Thyroid gland (tissue), 4 donors: ENCODE results near the gene ADARB1. TPM values are rescaled to one million over a fixed set of nuclear protein-coding genes. Genes with fewer than 3 reads are reported as not detected.

ENCODE experiments used
- DNase-seq, 2 donors: peaks; one replicate each; pipeline ENCODE4 v3.0.0-alpha.2; 2019
- H3K27ac ChIP-seq, 3 donors: fragments of 200-600 bp; sonication (generic); 1 replicate in 2 of 3; 2 replicates in 1 of 3; pipeline ENCODE4 v1.5.1; 2016 to 2019; ENCODE audit warnings: mild to moderate bottlenecking in 1 of 3, moderate library complexity in 1 of 3
- H3K27me3 ChIP-seq: fragments of 200-600 bp; sonication (generic); one replicate; pipeline ENCODE4 v1.5.1; 2019
- H3K36me3 ChIP-seq, 2 donors: fragments of 200-600 bp; sonication (generic); one replicate each; pipeline ENCODE4 v1.5.1; 2016 to 2019
- H3K4me1 ChIP-seq, 2 donors: fragments of 200-600 bp; sonication (generic); one replicate each; pipeline ENCODE4 v1.5.1; 2017 to 2019
- H3K4me3 ChIP-seq, 3 donors: fragments of 200-600 bp; sonication (generic); replicated peaks in 1 of 3; 1 replicate in 2 of 3; 2 replicates in 1 of 3; pipeline ENCODE4 v1.5.1; 2016; ENCODE audit warnings: mild to moderate bottlenecking in 1 of 3
- H3K9me3 ChIP-seq: fragments of 200-600 bp; sonication (generic); one replicate; pipeline ENCODE4 v1.5.1; 2017
- CTCF ChIP-seq, 6 experiments: fragments of 200-600 bp in 3 of 6; fragments of 450-650 bp in 3 of 6; sonication (generic) in 3 of 6; IDR thresholded peaks; one replicate each; pipeline ENCODE4 v1.5.1; 2016 to 2019; ENCODE audit warnings: antibody characterized with exemption in 6 of 6, mild to moderate bottlenecking in 2 of 6, inconsistent platforms in 1 of 6, moderate library complexity in 1 of 6
- POLR2A ChIP-seq, 2 donors: fragments of 450-650 bp; IDR thresholded peaks; one replicate each; pipeline ENCODE4 v1.6.1; 2017; ENCODE audit warnings: antibody characterized with exemption in 2 of 2, mild to moderate bottlenecking in 2 of 2, moderate library complexity in 1 of 2
- WGBS, 2 donors: methylation state at CpG; one replicate each; pipeline ENCODE4 v1.1.5; 2017; 5-methylcytosine and 5-hydroxymethylcytosine counted together
- intact Hi-C: fragments of 100-400 bp; cut with DNase I; formaldehyde crosslinking; loops from one replicate; pipeline ENCODE4 v1.15.1; 2023
- total RNA-seq, 4 donors: library from RNA; depleted of rRNA; stranded (reverse); fragments of >200 nt; gene quantifications; one replicate each; pipeline ENCODE4 v1.2.3, GENCODE V29; 2016

Gene ADARB1
- total RNA-seq, 4 donors from 2014 or later: 5.0 to 20.2 (median 10.1) TPM

GRCh38 chr21:45235488-45235887, 161.1 kb downstream of the ADARB1 start:
- H3K27ac ChIP-seq: no peak overlapping the region
- H3K4me1 ChIP-seq: no peaks in the 10 kb centered on the region
- H3K27me3 ChIP-seq: no peaks in the 10 kb centered on the region
- no peak for DNase-seq
- TF ChIP-seq CTCF (IDR thresholded peaks at IDR 0.05): no peak
- no peak for TF ChIP-seq POLR2A (IDR thresholded peaks at IDR 0.05)
- H3K36me3 ChIP-seq: no peaks in the 10 kb centered on the region
- intact Hi-C loops: no loop called here
- no peak overlapping the region for H3K4me3 ChIP-seq
- WGBS, 2 donors: 86 to 87% methylated on average over 6 of the region's 6 CpGs
- H3K9me3 ChIP-seq: no peaks in the 10 kb centered on the region

GRCh38 chr21:45236481-45236880, 162.1 kb downstream of the ADARB1 start:
- WGBS, 2 donors: 64 to 78% methylated on average over 2 of the region's 2 CpGs
- no peak overlapping the region for H3K27ac ChIP-seq
- no peaks in the 10 kb centered on the region for H3K27me3 ChIP-seq
- no peaks in the 10 kb centered on the region for H3K36me3 ChIP-seq
- H3K4me1 ChIP-seq: no peaks in the 10 kb centered on the region
- no peaks in the 10 kb centered on the region for H3K9me3 ChIP-seq
- TF ChIP-seq CTCF (IDR thresholded peaks at IDR 0.05): no peak
- no peak for TF ChIP-seq POLR2A (IDR thresholded peaks at IDR 0.05)
- no peak for DNase-seq
- intact Hi-C loops: no loop called here
- H3K4me3 ChIP-seq: no peak overlapping the region

- Histone ChIP-seq H3K27me3 (no peaks in the 10 kb centered on the region), H3K4me3 (no peak overlapping the region), H3K27ac (no peak overlapping the region), H3K4me1 (no peaks in the 10 kb centered on the region), H3K36me3 (no peaks in the 10 kb centered on the region), H3K9me3 (no peaks in the 10 kb centered on the region)
- no peak for TF ChIP-seq POLR2A (IDR thresholded peaks at IDR 0.05)
- no peak for DNase-seq
- 91 to 94% methylated on average over 7 of the region's 7 CpGs for WGBS, 2 donors
- intact Hi-C loops: no loop called here
These were observed 163.0 kb downstream of the ADARB1 start for GRCh38 chr21:45237401-45237800.

- 81 to 93% methylated on average over 3 of the region's 3 CpGs for WGBS, 2 donors
- no peak overlapping the region for H3K4me3 ChIP-seq
- intact Hi-C loops: no loop called here
These were observed 167.0 kb downstream of the ADARB1 start for GRCh38 chr21:45241357-45241756.

GRCh38 chr21:45243603-45244002, 169.2 kb downstream of the ADARB1 start:
- H3K9me3 ChIP-seq: no peaks in the 10 kb centered on the region
- H3K36me3 ChIP-seq: no peaks in the 10 kb centered on the region
- intact Hi-C loops: no loop called here
- H3K27me3 ChIP-seq: no peaks in the 10 kb centered on the region
- TF ChIP-seq POLR2A (IDR thresholded peaks at IDR 0.05) (no peak), CTCF (IDR thresholded peaks at IDR 0.05) (no peak)
- DNase-seq: no peak
- H3K4me3 ChIP-seq: no peak overlapping the region
- H3K4me1 ChIP-seq: no peaks in the 10 kb centered on the region
- no peak overlapping the region for H3K27ac ChIP-seq
- 70 to 77% methylated on average over 3 of the region's 3 CpGs for WGBS, 2 donors

More at GRCh38 chr21:45241357-45241756, 167.0 kb downstream of the ADARB1 start:
- Histone ChIP-seq H3K27me3 (no peaks in the 10 kb centered on the region), H3K4me1 (no peaks in the 10 kb centered on the region), H3K9me3 (no peaks in the 10 kb centered on the region), H3K36me3 (no peaks in the 10 kb centered on the region), H3K27ac (no peak overlapping the region)
- no peak for TF ChIP-seq CTCF (IDR thresholded peaks at IDR 0.05)
- no peak for TF ChIP-seq POLR2A (IDR thresholded peaks at IDR 0.05)
- no peak for DNase-seq
